SIG-M5 treated with dmso at 0.1 percent for 504 hours (cell line): ENCODE measurements around the gene CEP350.
"Not testable (repeated sequence)": the region's sequence is repeated elsewhere in the genome, so short reads cannot be mapped to it uniquely, and the experiment has no call there.

ENCODE experiments used
- DNase-seq: peaks from one replicate; lab custom pipeline; 2025; ENCODE audit not compliant: unreplicated experiment; lab: John Stamatoyannopoulos, UW

The CEP350 gene

GRCh38 chr1:179938752-179939151, 15.9 kb upstream of the CEP350 start:
- no peak for DNase-seq

- DNase-seq = no peak
Observed at GRCh38 chr1:179939941-179940340, 14.7 kb upstream of the CEP350 start.

- no peak for DNase-seq
Observed at GRCh38 chr1:179941454-179941853, 13.2 kb upstream of the CEP350 start.

GRCh38 chr1:179950651-179951050, 4.0 kb upstream of the CEP350 start:
- DNase-seq = peak; percentile 61

- peak; percentile 76 for DNase-seq
Observed at GRCh38 chr1:179951383-179952144, 3.0 kb upstream of the CEP350 start.

- peak; percentile 95 for DNase-seq
Observed at GRCh38 chr1:179952186-179952585, 2.4 kb upstream of the CEP350 start.

- peak; percentile 91 for DNase-seq
Observed at GRCh38 chr1:179953974-179954492, 577 bp upstream of the CEP350 start.

- peak; percentile 70 for DNase-seq
Observed at GRCh38 chr1:179955287-179955680, 674 bp downstream of the CEP350 start.

- peak; percentile 81 for DNase-seq
Observed at GRCh38 chr1:179955731-179956130, 1.1 kb downstream of the CEP350 start.

- no peak for DNase-seq
Observed at GRCh38 chr1:179958359-179958758, 3.7 kb downstream of the CEP350 start.

GRCh38 chr1:179962168-179962567, 7.6 kb downstream of the CEP350 start:
- DNase-seq = not testable (repeated sequence)

- DNase-seq = no peak
Observed at GRCh38 chr1:179966551-179966950, 11.9 kb downstream of the CEP350 start.

- no peak for DNase-seq
Observed at GRCh38 chr1:179968284-179968993, 13.8 kb downstream of the CEP350 start.

GRCh38 chr1:179968994-179969919, 14.6 kb downstream of the CEP350 start:
- no peak for DNase-seq

GRCh38 chr1:179969962-179970361, 15.4 kb downstream of the CEP350 start:
- no peak for DNase-seq

GRCh38 chr1:179971563-179972496, 17.2 kb downstream of the CEP350 start:
- DNase-seq = peak; percentile 25

GRCh38 chr1:179973198-179974110, 18.8 kb downstream of the CEP350 start:
- DNase-seq = peak; percentile 93

GRCh38 chr1:179976970-179977651, 22.5 kb downstream of the CEP350 start:
- DNase-seq = no peak
